Endothelial cell (in vitro differentiated cells): ENCODE measurements around the gene WHRN. TPM values are rescaled to one million over a fixed set of nuclear protein-coding genes. Genes with fewer than 3 reads are reported as not detected.
A peak's percentile ranks its signal among the peaks of the same experiment; 100 is the strongest.

Source experiments
- DNase-seq: peaks from one replicate; pipeline ENCODE4 v3.0.0; 2021; ENCODE audit warnings: low spot score
- H3K27ac Mint-ChIP-seq: one replicate; pipeline ENCODE4 v1.8.0; 2021; ENCODE audit warnings: mixed read lengths, inconsistent platforms; ENCODE audit not compliant: unreplicated experiment
- H3K27me3 Mint-ChIP-seq: one replicate; pipeline ENCODE4 v1.8.0; 2021; ENCODE audit warnings: mild to moderate bottlenecking, moderate library complexity, mixed read lengths, inconsistent platforms; ENCODE audit not compliant: unreplicated experiment
- H3K36me3 Mint-ChIP-seq: one replicate; pipeline ENCODE4 v1.8.0; 2021; ENCODE audit warnings: mild to moderate bottlenecking, low read depth, mixed read lengths, inconsistent platforms; ENCODE audit not compliant: unreplicated experiment
- H3K4me1 Mint-ChIP-seq: one replicate; pipeline ENCODE4 v1.8.0; 2021; ENCODE audit warnings: mild to moderate bottlenecking, mixed read lengths, inconsistent platforms; ENCODE audit not compliant: unreplicated experiment
- H3K4me3 Mint-ChIP-seq: one replicate; pipeline ENCODE4 v1.8.0; 2021; ENCODE audit warnings: mild to moderate bottlenecking, mixed read lengths, inconsistent platforms; ENCODE audit not compliant: unreplicated experiment
- H3K9me3 Mint-ChIP-seq: one replicate; pipeline ENCODE4 v1.8.0; 2021; ENCODE audit warnings: mixed read lengths, inconsistent platforms; ENCODE audit not compliant: unreplicated experiment
- total RNA-seq: library from RNA; stranded (reverse); fragmentation: NEBNext Ultra II Directional; extraction: Animal tissue kit (Norgen Biotek cat#: 25700); gene quantifications from one replicate; pipeline ENCODE4 v1.2.1, GENCODE V29; 2021; ENCODE audit not compliant: unreplicated experiment
- TF ChIP-seq, protein P1 (sequence below): fragments of 200-600 bp; sonication (generic); IDR thresholded peaks from one replicate; pipeline ENCODE4 v1.5.0; 2021; ENCODE audit warnings: antibody characterized with exemption; ENCODE audit not compliant: unreplicated experiment

WHRN gene
- total RNA-seq, 1 donor from 2014 or later: 4.1 TPM

DNA sequence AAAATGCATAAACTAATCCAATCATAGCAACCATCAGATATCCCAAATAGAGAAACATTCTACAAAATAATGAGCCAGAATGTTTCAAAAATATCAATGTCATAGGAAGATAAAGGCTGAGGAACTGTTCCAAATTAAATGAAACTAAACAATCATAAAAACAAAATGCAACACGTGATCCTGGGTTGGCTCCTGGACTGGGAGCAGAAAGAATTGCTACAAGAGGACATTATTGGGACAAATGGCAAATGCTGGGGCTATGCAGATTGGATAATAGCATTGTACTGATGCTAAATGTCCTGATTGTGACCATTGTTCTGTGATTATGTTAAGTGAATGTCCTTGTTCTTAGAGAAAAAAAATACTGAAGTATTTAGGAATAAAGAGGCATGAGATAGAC, 63.3 kb downstream of the WHRN start:
- no peaks in the 10 kb centered on the region for H3K27me3 Mint-ChIP-seq
- no peak overlapping the region for H3K27ac Mint-ChIP-seq
- no peak for DNase-seq
- H3K4me3 Mint-ChIP-seq: no peak overlapping the region
- TF ChIP-seq, protein P1, sequence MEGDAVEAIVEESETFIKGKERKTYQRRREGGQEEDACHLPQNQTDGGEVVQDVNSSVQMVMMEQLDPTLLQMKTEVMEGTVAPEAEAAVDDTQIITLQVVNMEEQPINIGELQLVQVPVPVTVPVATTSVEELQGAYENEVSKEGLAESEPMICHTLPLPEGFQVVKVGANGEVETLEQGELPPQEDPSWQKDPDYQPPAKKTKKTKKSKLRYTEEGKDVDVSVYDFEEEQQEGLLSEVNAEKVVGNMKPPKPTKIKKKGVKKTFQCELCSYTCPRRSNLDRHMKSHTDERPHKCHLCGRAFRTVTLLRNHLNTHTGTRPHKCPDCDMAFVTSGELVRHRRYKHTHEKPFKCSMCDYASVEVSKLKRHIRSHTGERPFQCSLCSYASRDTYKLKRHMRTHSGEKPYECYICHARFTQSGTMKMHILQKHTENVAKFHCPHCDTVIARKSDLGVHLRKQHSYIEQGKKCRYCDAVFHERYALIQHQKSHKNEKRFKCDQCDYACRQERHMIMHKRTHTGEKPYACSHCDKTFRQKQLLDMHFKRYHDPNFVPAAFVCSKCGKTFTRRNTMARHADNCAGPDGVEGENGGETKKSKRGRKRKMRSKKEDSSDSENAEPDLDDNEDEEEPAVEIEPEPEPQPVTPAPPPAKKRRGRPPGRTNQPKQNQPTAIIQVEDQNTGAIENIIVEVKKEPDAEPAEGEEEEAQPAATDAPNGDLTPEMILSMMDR: no peak
- no peaks in the 10 kb centered on the region for H3K36me3 Mint-ChIP-seq
- no peaks in the 10 kb centered on the region for H3K4me1 Mint-ChIP-seq
- no peaks in the 10 kb centered on the region for H3K9me3 Mint-ChIP-seq

DNA sequence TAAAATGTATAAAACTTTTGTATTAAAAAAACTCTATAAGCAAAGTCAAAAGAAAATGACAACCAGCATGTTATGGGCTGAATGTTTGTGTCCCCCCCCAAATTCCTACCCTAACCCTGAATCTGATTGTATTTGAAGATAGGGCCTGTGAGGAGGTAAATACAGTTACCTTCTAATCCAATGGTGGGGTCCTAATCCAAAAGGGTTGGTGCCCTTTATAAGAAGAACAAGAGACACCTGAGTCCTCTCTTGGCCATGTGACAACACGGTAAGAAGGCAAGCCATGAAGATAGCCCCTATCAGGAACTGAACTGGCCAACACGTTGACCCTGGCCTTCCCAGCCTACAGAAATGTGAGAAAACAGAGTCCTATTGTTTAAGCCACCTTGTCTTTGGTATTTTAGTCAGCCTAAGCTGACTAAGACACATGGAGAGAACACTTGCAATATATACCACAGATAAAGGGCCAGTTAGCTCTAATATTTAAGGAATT, 67.8 kb downstream of the WHRN start:
- DNase-seq: no peak
- Mint-ChIP-seq H3K4me1 (no peaks in the 10 kb centered on the region), H3K4me3 (no peak overlapping the region), H3K9me3 (no peaks in the 10 kb centered on the region), H3K36me3 (no peaks in the 10 kb centered on the region), H3K27me3 (no peaks in the 10 kb centered on the region), H3K27ac (no peak overlapping the region)
- TF ChIP-seq, protein P1: no peak

DNA sequence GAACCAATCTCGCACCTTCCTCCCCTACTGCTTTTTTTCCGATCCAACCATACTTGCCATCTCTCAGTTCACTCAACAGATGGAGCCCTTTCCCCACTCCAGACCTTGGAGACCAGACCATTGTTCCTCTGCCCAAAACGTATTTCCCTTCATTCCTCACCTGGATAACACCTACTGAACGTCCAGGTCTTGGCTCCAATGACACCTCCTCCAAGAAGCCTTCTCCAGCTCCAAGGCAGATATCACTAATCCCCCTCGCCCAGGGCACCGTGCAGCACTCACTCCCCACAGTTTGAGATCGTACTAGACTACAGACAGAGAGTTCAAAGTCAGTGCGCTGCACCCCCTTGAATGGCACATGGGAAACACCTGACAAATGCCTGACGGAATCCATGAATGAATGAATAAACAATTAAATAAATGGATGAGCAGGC, 70.4 kb downstream of the WHRN start:
- no peaks in the 10 kb centered on the region for H3K4me1 Mint-ChIP-seq
- TF ChIP-seq, protein P1: peak; percentile 31
- DNase-seq: peak; percentile 34
- H3K27ac Mint-ChIP-seq: no peak overlapping the region
- H3K4me3 Mint-ChIP-seq: no peak overlapping the region
- H3K27me3 Mint-ChIP-seq: peaks cover 4% of the 10 kb centered on the region
- no peaks in the 10 kb centered on the region for H3K36me3 Mint-ChIP-seq
- no peaks in the 10 kb centered on the region for H3K9me3 Mint-ChIP-seq

DNA sequence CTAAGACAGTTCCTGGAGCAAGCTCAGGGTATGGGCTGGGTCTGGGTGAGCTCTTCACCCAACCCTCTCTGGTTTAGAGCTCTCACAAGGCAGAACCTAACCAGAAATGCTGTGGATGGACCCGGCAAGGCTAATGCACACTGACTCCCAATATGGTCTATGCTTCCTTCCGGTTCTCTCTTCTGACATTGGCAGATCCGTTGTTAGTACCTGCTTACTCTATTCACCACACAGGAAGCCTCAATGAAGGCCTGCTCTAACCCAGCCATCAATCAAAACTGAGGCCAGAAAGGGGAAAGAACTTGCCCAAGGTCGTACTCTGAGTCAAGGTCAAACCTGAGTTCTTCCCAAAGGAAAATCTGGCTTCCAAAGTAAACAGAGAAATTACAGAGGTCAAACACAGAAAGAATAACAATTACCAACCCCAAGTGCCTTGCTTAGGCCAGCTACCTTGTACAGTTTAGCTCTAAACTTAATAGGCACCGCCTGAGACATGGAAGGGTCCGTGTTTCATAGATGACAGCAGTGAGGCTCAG, 71.5 kb downstream of the WHRN start:
- no peaks in the 10 kb centered on the region for H3K9me3 Mint-ChIP-seq
- TF ChIP-seq, protein P1: no peak
- H3K36me3 Mint-ChIP-seq: no peaks in the 10 kb centered on the region
- H3K4me1 Mint-ChIP-seq: no peaks in the 10 kb centered on the region
- DNase-seq: no peak
- H3K27ac Mint-ChIP-seq: no peak overlapping the region
- H3K27me3 Mint-ChIP-seq: peaks cover 4% of the 10 kb centered on the region
- no peak overlapping the region for H3K4me3 Mint-ChIP-seq

DNA sequence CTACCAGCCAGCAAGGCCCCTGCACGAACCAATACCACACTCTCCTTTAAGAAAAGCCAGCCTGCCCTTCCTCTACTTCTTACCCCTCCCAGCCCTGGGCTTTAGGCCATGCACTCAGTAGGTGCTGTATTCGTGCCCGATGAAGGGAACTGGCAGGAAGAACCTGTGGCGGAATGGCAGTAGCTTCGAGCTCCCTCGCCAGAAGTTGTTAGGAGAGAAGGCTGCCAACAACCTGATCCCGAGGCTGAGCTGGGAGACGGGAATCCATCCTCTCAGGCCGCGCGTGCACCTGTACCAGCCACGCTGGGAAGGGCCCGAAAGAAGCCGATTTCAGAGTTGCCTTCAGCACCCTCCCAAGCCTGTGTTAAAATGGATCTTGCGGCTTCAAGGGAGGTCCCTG, 72.2 kb downstream of the WHRN start:
- TF ChIP-seq, protein P1: no peak
- H3K27ac Mint-ChIP-seq: no peak overlapping the region
- no peak for DNase-seq
- H3K27me3 Mint-ChIP-seq: peaks cover 5% of the 10 kb centered on the region
- no peaks in the 10 kb centered on the region for H3K9me3 Mint-ChIP-seq
- no peaks in the 10 kb centered on the region for H3K36me3 Mint-ChIP-seq
- H3K4me3 Mint-ChIP-seq: no peak overlapping the region
- no peaks in the 10 kb centered on the region for H3K4me1 Mint-ChIP-seq
